NCI-H1417 treated with DMSO at 0.1 percent for 48 hours (cell line): ENCODE results near the gene BLVRB.

Source experiments
- DNase-seq: peaks from one replicate; lab custom pipeline; 2025; lab: John Stamatoyannopoulos, UW

BLVRB gene

GRCh38 chr19:40403262-40403984 is 62.1 kb downstream of the BLVRB start:
- no peak for DNase-seq

- DNase-seq = no peak
Measured at GRCh38 chr19:40400559-40400958, 65.0 kb downstream of the BLVRB start.

GRCh38 chr19:40398417-40399131 is 67.0 kb downstream of the BLVRB start:
- DNase-seq = peak; percentile 2
